HepG2 (cell line): ENCODE measurements around the gene ID3. TPM values are rescaled to one million over a fixed set of nuclear protein-coding genes. Genes with fewer than 3 reads are reported as not detected.

Experiments used
- ATAC-seq: fragments of 200-7000 bp; cut with Tn5 transposase; 3 replicates; pipeline ENCODE4 v1.9.1; 2020; ENCODE audit warnings: mild to moderate bottlenecking, moderate library complexity
- BruUV-seq: library from RNA; stranded (reverse); fragments of 400-500 nt; replicated peaks from 2 replicates; lab custom pipeline; 2021; lab: Mats Ljungman, UMichigan
- CTCF ChIA-PET: fragments of 300-600 bp; formaldehyde crosslinking; extraction: SDS; loops from one replicate; lab custom pipeline; 2021; ENCODE audit warnings: low total read pairs, inconsistent platforms, low intra/inter-chr PET ratio; lab: Yijun Ruan, JAX
- POLR2A ChIA-PET: fragments of 350-600 bp; sonication (Branson Sonifier 250); formaldehyde crosslinking; loops from one replicate; lab custom pipeline; 2020; ENCODE audit warnings: antibody characterized with exemption, inconsistent platforms; lab: Yijun Ruan, JAX
- DNase-seq: peaks from one replicate; pipeline ENCODE4 v3.0.0-alpha.2; 2015; ENCODE audit warnings: low spot score
- FAIRE-seq: peaks from 3 replicates; lab custom pipeline; 2011; peaks lifted over from hg19 to GRCh38; lab: Jason Lieb, UNC
- H2AFZ ChIP-seq: one replicate; pipeline ENCODE4 v1.6.1; 2011; ENCODE audit warnings: low read length, inconsistent platforms
- H3K27ac ChIP-seq: fragments of 300-600 bp; 3 replicates; pipeline ENCODE4 v1.8.0; 2011; ENCODE audit warnings: mixed run types, mild to moderate bottlenecking, mixed read lengths, low read length, inconsistent platforms; ENCODE audit not compliant: insufficient read depth; ENCODE audit errors: extremely low read length
- H3K27me3 ChIP-seq, 2 experiments: fragments of 200-600 bp in 1 of 2; 2 replicates in 1 of 2; 3 replicates in 1 of 2; pipeline versions ENCODE4 v1.6.0 to v1.8.0; 2011; ENCODE audit warnings: low read length in 2 of 2, mild to moderate bottlenecking in 2 of 2, moderate library complexity in 2 of 2, inconsistent platforms in 1 of 2; ENCODE audit not compliant: insufficient read depth in 2 of 2, control insufficient read depth in 1 of 2
- H3K36me3 ChIP-seq, 2 experiments: fragments of 200-600 bp in 1 of 2; replicated peaks in 1 of 2; 2 replicates in 1 of 2; 3 replicates in 1 of 2; pipeline versions ENCODE4 v1.5.1 to v1.8.0; 2011; ENCODE audit warnings: low read length in 2 of 2, inconsistent platforms in 1 of 2; ENCODE audit not compliant: insufficient read depth in 2 of 2, control insufficient read depth in 1 of 2
- H3K4me1 ChIP-seq: 2 replicates; pipeline ENCODE4 v1.5.1; 2012; ENCODE audit warnings: low read length, inconsistent platforms; ENCODE audit not compliant: insufficient read depth
- H3K4me2 ChIP-seq: 2 replicates; pipeline ENCODE4 v1.6.0; 2011; ENCODE audit warnings: low read depth, low read length, inconsistent platforms
- H3K4me3 ChIP-seq, 3 experiments: fragments of 200-600 bp in 1 of 3; sonication (generic), shearing (Covaris generic) in 1 of 3; replicated peaks in 1 of 3; 2 replicates each; pipeline ENCODE4 v1.5.1; 2011 to 2016; ENCODE audit warnings: low read length in 3 of 3, inconsistent platforms in 2 of 3, low read depth in 2 of 3, mild to moderate bottlenecking in 2 of 3, control low read depth in 1 of 3, mixed read lengths in 1 of 3; ENCODE audit not compliant: insufficient read depth in 1 of 3
- H3K79me2 ChIP-seq: one replicate; pipeline ENCODE4 v1.6.1; 2011; ENCODE audit warnings: low read length, inconsistent platforms; ENCODE audit not compliant: insufficient read depth
- H3K9ac ChIP-seq: 2 replicates; pipeline ENCODE4 v1.6.0; 2011; ENCODE audit warnings: mild to moderate bottlenecking, low read depth, low read length, inconsistent platforms; ENCODE audit not compliant: insufficient read depth
- H3K9me3 ChIP-seq: 2 replicates; pipeline ENCODE4 v1.5.1; 2012; ENCODE audit warnings: mild to moderate bottlenecking, low read length
- H4K20me1 ChIP-seq: 2 replicates; pipeline ENCODE4 v1.6.0; 2011; ENCODE audit warnings: inconsistent platforms, mild to moderate bottlenecking, low read length, moderate library complexity; ENCODE audit not compliant: insufficient read depth
- CBX1 ChIP-seq: IDR thresholded peaks from one replicate; pipeline ENCODE4 v1.6.1; 2016; ENCODE audit warnings: antibody characterized with exemption, low read depth
- GZF1 ChIP-seq: sonication (generic); formaldehyde crosslinking; IDR thresholded peaks from 2 replicates; pipeline ENCODE4 v1.5.1; 2020; ENCODE audit warnings: mild to moderate bottlenecking, missing genetic modification reagents
- HDAC1 ChIP-seq: sonication (generic); formaldehyde crosslinking; IDR thresholded peaks from 2 replicates; pipeline ENCODE4 v1.5.1; 2020; ENCODE audit warnings: mild to moderate bottlenecking, missing genetic modification reagents
- HDAC2 ChIP-seq: sonication (generic); formaldehyde crosslinking; IDR thresholded peaks from 2 replicates; pipeline ENCODE4 v1.4.0; 2020; ENCODE audit warnings: missing genetic modification reagents
- MAZ ChIP-seq, 2 experiments: sonication (generic) in 1 of 2; formaldehyde crosslinking in 1 of 2; IDR thresholded peaks; 2 replicates each; pipeline versions ENCODE4 v1.5.0 to v1.6.1; 2012 to 2020; ENCODE audit warnings: low read depth in 2 of 2, mild to moderate bottlenecking in 2 of 2, borderline replicate concordance in 1 of 2, improper control_type of control experiment in 1 of 2, low read length in 1 of 2, missing genetic modification reagents in 1 of 2, moderate library complexity in 1 of 2
- NCOA2 ChIP-seq: sonication (generic); formaldehyde crosslinking; IDR thresholded peaks from 2 replicates; pipeline ENCODE4 v1.8.0; 2022; ENCODE audit warnings: inconsistent platforms
- NFKB2 ChIP-seq: sonication (generic); formaldehyde crosslinking; IDR thresholded peaks from 2 replicates; pipeline ENCODE4 v1.4.0; 2020; ENCODE audit warnings: missing genetic modification reagents, borderline replicate concordance
- PAX8 ChIP-seq: sonication (generic); formaldehyde crosslinking; IDR thresholded peaks from 2 replicates; pipeline ENCODE4 v1.8.0; 2022; ENCODE audit warnings: mild to moderate bottlenecking, missing genetic modification reagents, borderline replicate concordance
- TARDBP ChIP-seq: sonication (generic); formaldehyde crosslinking; IDR thresholded peaks from 2 replicates; pipeline ENCODE4 v1.8.0; 2022; ENCODE audit warnings: mild to moderate bottlenecking, missing genetic modification reagents
- ZBTB20 ChIP-seq: sonication (generic); formaldehyde crosslinking; IDR thresholded peaks from 2 replicates; pipeline ENCODE4 v1.8.1; 2023; ENCODE audit warnings: missing genetic modification reagents, low read depth, mild to moderate bottlenecking, borderline replicate concordance
- ZMYM2 ChIP-seq: sonication (generic); formaldehyde crosslinking; IDR thresholded peaks from 2 replicates; pipeline ENCODE4 v1.8.0; 2022; ENCODE audit warnings: mild to moderate bottlenecking, missing genetic modification reagents
- ZNF205 ChIP-seq: IDR thresholded peaks from 2 replicates; pipeline ENCODE4 v1.6.1; 2018; ENCODE audit warnings: missing biosample characterization, missing genetic modification reagents
- ZNF441 ChIP-seq: sonication (generic); formaldehyde crosslinking; IDR thresholded peaks from 2 replicates; pipeline ENCODE4 v1.7.0; 2021; ENCODE audit warnings: missing genetic modification reagents, borderline replicate concordance
- ZNF629 ChIP-seq: sonication (generic); formaldehyde crosslinking; conservative IDR thresholded peaks from 2 replicates; pipeline ENCODE4 v1.5.0; 2020; ENCODE audit warnings: missing genetic modification reagents
- ZNF768 ChIP-seq: sonication (generic); formaldehyde crosslinking; IDR thresholded peaks from 2 replicates; pipeline ENCODE4 v1.4.0; 2020; ENCODE audit warnings: missing genetic modification reagents
- WGBS: methylation state at CpG from one replicate; pipeline ENCODE4 v1.1.6; 2017; ENCODE audit warnings: low lambda C conversion rate; 5-methylcytosine and 5-hydroxymethylcytosine counted together
- in situ Hi-C: cut with HindIII; loops from 2 replicates; pipeline ENCODE4 v1.10.0; 2017; ENCODE audit warnings: low pct_unique_long_range_greater_than_20kb; ENCODE audit not compliant: extremely low pct_ligation_motif_present
- intact Hi-C: fragments of 100-400 bp; cut with micrococcal nuclease; formaldehyde crosslinking; loops from one replicate; pipeline ENCODE4 v1.10.0; 2022; ENCODE audit not compliant: unreplicated experiment
- polyA plus RNA-seq, 8 experiments: library from polyadenylated mRNA; depleted of rRNA in 3 of 8; stranded (reverse) in 7 of 8; unstranded in 1 of 8; fragments of >200 nt; fragmentation: Illumina TruSeq in 4 of 8; extraction: Trizol in 4 of 8; gene quantifications; 2 replicates each; pipeline versions ENCODE4 v1.2.1 to v1.2.3, GENCODE V29; 2011 to 2016; ENCODE audit warnings: low read depth in 4 of 8, missing spikeins in 1 of 8, mixed read lengths in 1 of 8; ENCODE audit not compliant: insufficient read depth in 1 of 8
- total RNA-seq, 5 experiments: library from RNA; depleted of rRNA; stranded (reverse); fragments of >200 nt; fragmentation: Illumina TruSeq; extraction: Trizol; gene quantifications; 2 replicates each; pipeline ENCODE4 v1.2.3, GENCODE V29; 2016; ENCODE audit warnings: low read depth in 1 of 5
- TF ChIP-seq, protein P1 (sequence below): IDR thresholded peaks from 2 replicates; pipeline ENCODE4 v1.6.1; 2016; ENCODE audit warnings: mild to moderate bottlenecking
- TF ChIP-seq, protein P2 (sequence below): sonication (generic); formaldehyde crosslinking; IDR thresholded peaks from 2 replicates; pipeline ENCODE4 v1.9.0; 2021; ENCODE audit warnings: missing genetic modification reagents, mild to moderate bottlenecking, borderline replicate concordance
- TF ChIP-seq, protein P3 (sequence below): sonication (generic); formaldehyde crosslinking; IDR thresholded peaks from 2 replicates; pipeline ENCODE4 v1.4.0; 2020; ENCODE audit warnings: missing genetic modification reagents

ID3 gene
- total and polyA plus RNA-seq, 2 of the 13 experiments (the other 11 are each of a cell fraction or from before 2014, with no cell fraction given) = 64.8 to 115 TPM

DNA sequence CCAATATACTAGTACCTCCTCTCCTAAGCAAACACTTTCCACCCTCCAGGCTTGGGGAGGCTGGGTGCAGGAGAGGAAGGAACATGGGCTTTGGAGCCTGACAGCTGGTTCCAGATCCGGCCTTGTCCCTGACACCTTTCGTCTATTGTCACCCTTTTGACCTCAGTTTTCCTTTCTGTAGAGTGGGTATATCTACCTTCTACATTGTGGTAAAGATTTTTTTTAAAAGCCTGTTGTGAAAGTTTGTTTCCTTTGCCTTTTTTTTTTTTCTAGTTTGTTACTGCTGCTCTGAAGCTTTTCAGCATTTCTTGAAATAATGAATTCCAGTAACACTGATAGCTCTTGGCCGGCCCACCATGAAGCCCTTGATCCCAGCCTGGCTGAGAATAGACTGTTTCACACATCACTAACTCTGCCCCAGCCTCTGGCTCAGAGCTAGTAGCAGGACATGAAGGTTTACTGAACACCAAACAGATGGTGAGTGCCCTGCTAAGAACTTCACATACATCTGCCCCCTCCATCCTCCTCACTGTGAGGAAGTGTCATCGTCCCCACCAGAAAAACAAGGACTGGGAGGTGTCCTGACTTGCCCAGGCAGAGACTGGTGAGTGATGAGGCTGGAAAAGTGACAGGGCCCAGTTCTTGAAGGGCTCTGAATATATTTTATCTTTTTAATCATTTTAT lies 33.0 kb upstream of the ID3 start:
- in situ Hi-C loops (no loop called here), intact Hi-C loops (loop anchor here (5.0 kb wide), 1 partner anchor 35 kb away; the partner anchor contains the start of gene ID3)
- Histone ChIP-seq H3K9ac (peak overlapping the region; percentile 26; the same call in 1 of the 2 replicates), H2AFZ (no peak overlapping the region), H3K4me2 (peak overlapping the region; percentile 85), H3K9me3 (no peaks in the 10 kb centered on the region), H3K27me3 (0 out of 5 replicates have a peak, but pooled peaks cover 0 to 2% of the 10 kb centered on the region in 2 experiments), H4K20me1 (no peaks in the 10 kb centered on the region), H3K79me2 (no peaks in the 10 kb centered on the region), H3K27ac (peak overlapping the region; percentile 53), H3K4me1 (peaks cover 98% of the 10 kb centered on the region), H3K4me3 (peak overlapping the region in 2 of 3 experiments; percentile 1 to 63; a peak in 2 of 6 replicates), H3K36me3 (no peaks in the 10 kb centered on the region)
- POLR2A ChIA-PET = interaction anchor here (0.6 to 5.0 kb wide), 9 partner anchors 11 to 99 kb away, joined by 3 to 54 read pairs (median 6); partner anchors contain the start of genes ID3 and RPL11
- DNase-seq (no peak), ATAC-seq (no peak), FAIRE-seq (no peak)
- CTCF ChIA-PET = no interaction called here
- WGBS = 9% methylated on average over 4 of the region's 4 CpGs
- no TSS peak for BruUV-seq
- TF ChIP-seq, protein P1, sequence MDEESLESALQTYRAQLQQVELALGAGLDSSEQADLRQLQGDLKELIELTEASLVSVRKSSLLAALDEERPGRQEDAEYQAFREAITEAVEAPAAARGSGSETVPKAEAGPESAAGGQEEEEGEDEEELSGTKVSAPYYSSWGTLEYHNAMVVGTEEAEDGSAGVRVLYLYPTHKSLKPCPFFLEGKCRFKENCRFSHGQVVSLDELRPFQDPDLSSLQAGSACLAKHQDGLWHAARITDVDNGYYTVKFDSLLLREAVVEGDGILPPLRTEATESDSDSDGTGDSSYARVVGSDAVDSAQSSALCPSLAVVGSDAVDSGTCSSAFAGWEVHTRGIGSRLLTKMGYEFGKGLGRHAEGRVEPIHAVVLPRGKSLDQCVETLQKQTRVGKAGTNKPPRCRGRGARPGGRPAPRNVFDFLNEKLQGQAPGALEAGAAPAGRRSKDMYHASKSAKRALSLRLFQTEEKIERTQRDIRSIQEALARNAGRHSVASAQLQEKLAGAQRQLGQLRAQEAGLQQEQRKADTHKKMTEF (CRISPR knock-in tag) = no peak
- TF ChIP-seq PAX8 (CRISPR knock-in tag) = no peak
- peak; percentile 84 for TF ChIP-seq ZMYM2 (CRISPR knock-in tag)
- no peak for TF ChIP-seq ZNF441 (CRISPR knock-in tag)
- TF ChIP-seq NCOA2 (CRISPR knock-in tag) = no peak; the same call in 1 of the 2 replicates
- TF ChIP-seq ZNF768 = no peak
- TF ChIP-seq ZNF205 (CRISPR knock-in tag) = peak; percentile 35; the same call in 1 of the 2 replicates
- TF ChIP-seq, protein P2, sequence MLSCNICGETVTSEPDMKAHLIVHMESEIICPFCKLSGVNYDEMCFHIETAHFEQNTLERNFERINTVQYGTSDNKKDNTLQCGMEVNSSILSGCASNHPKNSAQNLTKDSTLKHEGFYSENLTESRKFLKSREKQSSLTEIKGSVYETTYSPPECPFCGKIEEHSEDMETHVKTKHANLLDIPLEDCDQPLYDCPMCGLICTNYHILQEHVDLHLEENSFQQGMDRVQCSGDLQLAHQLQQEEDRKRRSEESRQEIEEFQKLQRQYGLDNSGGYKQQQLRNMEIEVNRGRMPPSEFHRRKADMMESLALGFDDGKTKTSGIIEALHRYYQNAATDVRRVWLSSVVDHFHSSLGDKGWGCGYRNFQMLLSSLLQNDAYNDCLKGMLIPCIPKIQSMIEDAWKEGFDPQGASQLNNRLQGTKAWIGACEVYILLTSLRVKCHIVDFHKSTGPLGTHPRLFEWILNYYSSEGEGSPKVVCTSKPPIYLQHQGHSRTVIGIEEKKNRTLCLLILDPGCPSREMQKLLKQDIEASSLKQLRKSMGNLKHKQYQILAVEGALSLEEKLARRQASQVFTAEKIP (CRISPR knock-in tag) = no peak
- peak; percentile 60 for TF ChIP-seq HDAC2 (CRISPR knock-in tag)
- TF ChIP-seq HDAC1 (CRISPR knock-in tag) = peak; percentile 2
- TF ChIP-seq ZBTB20 (CRISPR knock-in tag) = no peak
- TF ChIP-seq, protein P3, sequence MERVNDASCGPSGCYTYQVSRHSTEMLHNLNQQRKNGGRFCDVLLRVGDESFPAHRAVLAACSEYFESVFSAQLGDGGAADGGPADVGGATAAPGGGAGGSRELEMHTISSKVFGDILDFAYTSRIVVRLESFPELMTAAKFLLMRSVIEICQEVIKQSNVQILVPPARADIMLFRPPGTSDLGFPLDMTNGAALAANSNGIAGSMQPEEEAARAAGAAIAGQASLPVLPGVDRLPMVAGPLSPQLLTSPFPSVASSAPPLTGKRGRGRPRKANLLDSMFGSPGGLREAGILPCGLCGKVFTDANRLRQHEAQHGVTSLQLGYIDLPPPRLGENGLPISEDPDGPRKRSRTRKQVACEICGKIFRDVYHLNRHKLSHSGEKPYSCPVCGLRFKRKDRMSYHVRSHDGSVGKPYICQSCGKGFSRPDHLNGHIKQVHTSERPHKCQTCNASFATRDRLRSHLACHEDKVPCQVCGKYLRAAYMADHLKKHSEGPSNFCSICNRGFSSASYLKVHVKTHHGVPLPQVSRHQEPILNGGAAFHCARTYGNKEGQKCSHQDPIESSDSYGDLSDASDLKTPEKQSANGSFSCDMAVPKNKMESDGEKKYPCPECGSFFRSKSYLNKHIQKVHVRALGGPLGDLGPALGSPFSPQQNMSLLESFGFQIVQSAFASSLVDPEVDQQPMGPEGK (CRISPR knock-in tag) = no peak
- TF ChIP-seq GZF1 = no peak
- TF ChIP-seq ZNF629 (CRISPR knock-in tag) = peak; percentile 99
- TF ChIP-seq NFKB2 (CRISPR knock-in tag) = no peak
- peak; percentile 32; the same call in 1 of the 2 replicates for TF ChIP-seq TARDBP (CRISPR knock-in tag)
- TF ChIP-seq CBX1 = peak; percentile 48
- TF ChIP-seq MAZ (IDR thresholded peaks at IDR 0.05; ENCODE audit: borderline replicate concordance, low read depth, low read length) = no peak
- no peak for TF ChIP-seq MAZ (CRISPR knock-in tag; IDR thresholded peaks at IDR 0.05; ENCODE audit: low read depth)
